ENCODE measurements around the gene HMGCS1. TPM values are rescaled to one million over a fixed set of nuclear protein-coding genes. Genes with fewer than 3 reads are reported as not detected.

HMGCS1 gene
- total and polyA plus RNA-seq, 9 of the 15 experiments (the other 6 are each of a cell fraction or from before 2014, with no cell fraction given): 43.7 to 337 (median 111) TPM

- TF ChIP-seq PBX2 (CRISPR knock-in tag; IDR thresholded peaks at IDR 0.05; ENCODE audit: low read depth) (no peak), PBX2 (tag; conservative IDR thresholded peaks at IDR 0.05; ENCODE audit: low read depth) (0 out of 2 replicates have a peak, but pooled peaks have one; percentile 7), FOXK2 (conservative IDR thresholded peaks at IDR 0.05 in 1 of 2, IDR thresholded peaks at IDR 0.05 in 1 of 2; ENCODE audit: low read depth in 2 of 2) (no peak), EHMT2 (IDR thresholded peaks at IDR 0.05) (peak; percentile 59; the same call in 1 of the 2 replicates), FOXA1 (IDR thresholded peaks at IDR 0.05; ENCODE audit: borderline replicate concordance) (no peak), ZNF146 (CRISPR knock-in tag; IDR thresholded peaks at IDR 0.05; ENCODE audit: unreplicated experiment) (no peak), ZKSCAN8 (CRISPR knock-in tag; IDR thresholded peaks at IDR 0.05) (no peak), NFATC3 (IDR thresholded peaks at IDR 0.05) (no peak), CTBP1 (IDR thresholded peaks at IDR 0.05; ENCODE audit: borderline replicate concordance) (0 out of 2 replicates have a peak, but pooled peaks have one; percentile 23), CXXC5 (CRISPR knock-in tag; IDR thresholded peaks at IDR 0.05) (no peak), JUND (IDR thresholded peaks at IDR 0.05; ENCODE audit: borderline replicate concordance, low read depth, low read length) (no peak), JUND (tag; IDR thresholded peaks at IDR 0.05; ENCODE audit: borderline replicate concordance, low read depth, low read length) (peak; percentile 12; the same call in 1 of the 3 replicates), HMGN3 (IDR thresholded peaks at IDR 0.05; ENCODE audit: borderline replicate concordance, extremely low read depth, insufficient read length, low read depth, low read length) (no peak), POLR2B (IDR thresholded peaks at IDR 0.05; ENCODE audit: low read depth, partially characterized antibody) (no peak), FOXA3 (CRISPR knock-in tag; conservative IDR thresholded peaks at IDR 0.05 in 1 of 2, IDR thresholded peaks at IDR 0.05 in 1 of 2) (no peak), NR4A1 (CRISPR knock-in tag; IDR thresholded peaks at IDR 0.05) (no peak), NR4A1 (tag; IDR thresholded peaks at IDR 0.05) (no peak), JUN (IDR thresholded peaks at IDR 0.05; ENCODE audit: borderline replicate concordance, low read depth, low read length) (no peak), JUN (CRISPR knock-in tag; IDR thresholded peaks at IDR 0.05; ENCODE audit: borderline replicate concordance) (no peak), FOXJ3 (CRISPR knock-in tag; IDR thresholded peaks at IDR 0.05) (no peak), TCF15 (CRISPR knock-in tag; IDR thresholded peaks at IDR 0.05) (no peak)
- TF ChIP-seq, protein P1, sequence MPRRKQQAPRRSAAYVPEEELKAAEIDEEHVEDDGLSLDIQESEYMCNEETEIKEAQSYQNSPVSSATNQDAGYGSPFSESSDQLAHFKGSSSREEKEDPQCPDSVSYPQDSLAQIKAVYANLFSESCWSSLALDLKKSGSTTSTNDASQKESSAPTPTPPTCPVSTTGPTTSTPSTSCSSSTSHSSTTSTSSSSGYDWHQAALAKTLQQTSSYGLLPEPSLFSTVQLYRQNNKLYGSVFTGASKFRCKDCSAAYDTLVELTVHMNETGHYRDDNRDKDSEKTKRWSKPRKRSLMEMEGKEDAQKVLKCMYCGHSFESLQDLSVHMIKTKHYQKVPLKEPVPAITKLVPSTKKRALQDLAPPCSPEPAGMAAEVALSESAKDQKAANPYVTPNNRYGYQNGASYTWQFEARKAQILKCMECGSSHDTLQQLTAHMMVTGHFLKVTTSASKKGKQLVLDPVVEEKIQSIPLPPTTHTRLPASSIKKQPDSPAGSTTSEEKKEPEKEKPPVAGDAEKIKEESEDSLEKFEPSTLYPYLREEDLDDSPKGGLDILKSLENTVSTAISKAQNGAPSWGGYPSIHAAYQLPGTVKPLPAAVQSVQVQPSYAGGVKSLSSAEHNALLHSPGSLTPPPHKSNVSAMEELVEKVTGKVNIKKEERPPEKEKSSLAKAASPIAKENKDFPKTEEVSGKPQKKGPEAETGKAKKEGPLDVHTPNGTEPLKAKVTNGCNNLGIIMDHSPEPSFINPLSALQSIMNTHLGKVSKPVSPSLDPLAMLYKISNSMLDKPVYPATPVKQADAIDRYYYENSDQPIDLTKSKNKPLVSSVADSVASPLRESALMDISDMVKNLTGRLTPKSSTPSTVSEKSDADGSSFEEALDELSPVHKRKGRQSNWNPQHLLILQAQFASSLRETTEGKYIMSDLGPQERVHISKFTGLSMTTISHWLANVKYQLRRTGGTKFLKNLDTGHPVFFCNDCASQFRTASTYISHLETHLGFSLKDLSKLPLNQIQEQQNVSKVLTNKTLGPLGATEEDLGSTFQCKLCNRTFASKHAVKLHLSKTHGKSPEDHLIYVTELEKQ (CRISPR knock-in tag; IDR thresholded peaks at IDR 0.05): no peak
Measured at GRCh38 chr5:43274435-43275114, 38.6 kb downstream of the HMGCS1 start (continued).
